ENCODE data around the gene MYO1B.

The MYO1B gene

DNA sequence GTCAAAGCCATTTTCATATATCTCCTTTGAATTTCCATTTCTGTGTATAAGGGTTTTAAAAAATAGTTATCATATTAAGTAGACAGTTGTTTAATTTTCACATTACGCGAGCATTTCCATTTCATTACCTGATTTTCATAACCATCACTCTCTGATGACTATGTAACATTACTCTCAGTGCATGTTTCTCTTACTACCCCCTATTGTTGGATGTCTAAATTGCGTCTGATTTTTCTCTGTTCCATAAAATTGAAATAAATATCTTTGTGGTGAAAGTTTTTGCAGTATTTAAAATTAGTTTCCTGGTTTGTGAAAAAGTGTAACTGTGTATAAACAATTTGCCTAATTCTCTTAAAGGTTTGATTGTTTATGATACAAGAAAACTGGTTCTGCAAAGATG lies 123.8 kb downstream of the MYO1B start:
- peak; percentile 12 for DNase-seq

DNA sequence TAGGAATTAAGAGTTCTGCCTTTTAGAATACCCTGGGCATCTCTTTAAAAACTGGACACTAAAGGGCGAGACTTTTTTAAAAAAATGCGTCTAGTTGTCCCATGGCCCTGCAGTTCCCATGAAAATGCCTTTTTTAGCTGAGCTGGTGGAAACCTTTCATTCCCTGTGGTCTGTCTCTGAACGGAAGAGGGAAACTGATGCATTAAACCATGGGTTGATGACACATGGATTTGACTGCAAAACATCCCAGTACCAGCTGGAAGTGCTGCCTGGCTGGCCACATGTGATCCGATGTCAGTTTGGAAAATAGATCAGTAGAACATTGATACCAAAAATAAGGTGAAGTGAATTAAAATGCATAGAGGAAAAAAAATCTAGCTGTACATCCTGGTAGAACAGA lies 129.2 kb downstream of the MYO1B start:
- no peak for DNase-seq

DNA sequence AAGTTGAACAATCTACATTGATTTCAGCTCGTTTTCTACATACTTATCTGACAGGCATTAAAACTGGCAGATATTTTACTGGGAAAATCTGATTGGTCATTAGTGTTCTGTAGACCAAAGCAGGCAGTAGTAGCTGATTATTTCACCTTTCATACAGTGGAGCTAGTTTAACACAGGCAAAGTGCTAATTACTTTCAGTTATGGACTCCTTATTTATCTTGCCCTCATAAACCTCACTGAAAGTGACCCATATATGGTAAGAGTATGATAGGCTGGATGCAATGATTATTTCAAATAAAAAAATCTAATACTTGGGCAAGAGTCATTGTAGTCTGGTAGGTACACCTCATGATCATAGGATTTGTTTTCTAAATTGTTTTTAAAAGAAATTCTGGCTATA lies 129.7 kb downstream of the MYO1B start:
- DNase-seq: no peak

DNA sequence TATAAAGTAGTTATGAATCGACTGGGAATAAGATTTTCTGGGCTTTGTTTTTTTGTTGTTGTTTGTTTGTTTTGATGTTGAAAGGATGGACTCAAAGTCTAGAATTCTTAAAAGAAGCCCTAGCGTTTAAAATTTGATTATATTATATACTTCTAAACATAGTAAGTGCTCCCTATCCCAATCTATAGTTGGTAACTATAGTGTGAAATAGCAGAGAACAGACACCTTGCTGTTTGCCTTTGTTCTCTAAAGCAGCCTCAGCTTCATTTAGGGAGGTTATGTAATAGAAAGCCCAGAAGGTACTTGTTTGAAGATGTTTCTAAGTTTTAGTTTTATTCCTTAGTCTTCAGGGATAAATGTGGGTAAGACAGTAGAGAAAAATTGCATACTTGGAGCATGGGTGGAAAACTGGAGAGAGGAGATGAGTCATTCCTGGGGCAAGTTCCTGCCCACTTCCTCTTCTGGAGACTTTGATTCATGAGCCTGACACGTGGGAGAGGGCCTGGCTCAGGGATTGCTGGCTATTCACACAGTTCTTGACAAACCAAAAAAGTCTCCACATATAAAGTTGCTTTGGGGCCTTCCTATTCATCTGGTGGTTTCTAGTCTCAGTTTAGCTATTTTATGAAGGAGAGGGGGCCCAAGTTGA lies 131.9 kb downstream of the MYO1B start:
- DNase-seq: peak; percentile 89

DNA sequence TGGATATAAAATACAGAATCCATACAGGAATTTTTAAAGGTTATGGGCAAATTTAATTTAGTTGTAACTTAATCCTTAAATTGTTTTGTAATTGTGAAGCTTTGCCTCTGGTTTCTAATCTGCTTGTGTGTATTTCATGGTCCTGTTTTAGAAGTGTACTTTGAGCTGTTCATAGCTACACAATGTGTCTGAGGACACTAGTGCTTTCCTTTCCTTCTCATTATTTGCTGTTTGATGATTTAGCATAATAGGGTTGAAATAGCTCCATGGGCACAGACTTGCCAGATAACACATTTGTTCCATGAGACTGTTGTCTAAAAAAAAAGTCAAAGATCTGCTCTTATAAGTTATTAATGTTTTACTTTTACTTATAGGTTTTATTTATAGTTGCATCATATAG lies 134.2 kb downstream of the MYO1B start:
- DNase-seq: no peak

DNA sequence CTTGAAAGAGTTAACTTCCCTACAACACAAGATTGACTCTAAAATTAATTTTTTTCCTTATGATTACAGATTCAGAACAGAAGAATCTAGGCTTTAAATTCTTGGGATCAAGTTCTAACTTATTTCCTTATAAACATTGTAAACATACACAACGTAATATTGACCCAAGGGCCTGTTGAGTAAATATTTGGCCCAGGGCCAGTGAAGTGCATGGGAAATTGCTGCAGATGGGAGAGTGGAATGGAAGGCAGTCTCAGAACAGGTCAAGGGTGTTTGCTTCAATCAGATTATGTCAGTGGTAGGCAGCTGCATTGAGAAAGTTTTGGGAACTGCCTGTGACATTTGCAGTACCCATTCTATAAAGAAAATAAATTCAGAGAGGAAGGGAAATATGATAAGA lies 137.6 kb downstream of the MYO1B start:
- peak; percentile 96 for DNase-seq

DNA sequence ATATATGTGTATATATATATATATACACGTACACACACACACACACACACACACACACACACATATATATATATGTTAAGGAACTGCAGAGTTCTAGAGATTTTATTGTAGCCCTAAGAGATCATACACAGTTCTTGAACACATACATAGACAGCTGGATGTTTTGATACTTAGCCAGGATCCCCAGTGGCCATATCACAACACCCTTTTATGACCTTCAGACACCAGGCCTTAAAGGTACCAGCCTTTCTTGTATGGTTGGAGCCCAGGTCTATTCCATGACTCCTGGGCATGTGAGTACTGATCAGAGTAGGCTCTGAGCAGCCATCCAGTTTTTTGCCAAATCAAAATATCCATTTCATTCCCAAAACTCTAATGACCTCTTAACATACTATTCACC lies 138.3 kb downstream of the MYO1B start:
- DNase-seq: peak; percentile 27

DNA sequence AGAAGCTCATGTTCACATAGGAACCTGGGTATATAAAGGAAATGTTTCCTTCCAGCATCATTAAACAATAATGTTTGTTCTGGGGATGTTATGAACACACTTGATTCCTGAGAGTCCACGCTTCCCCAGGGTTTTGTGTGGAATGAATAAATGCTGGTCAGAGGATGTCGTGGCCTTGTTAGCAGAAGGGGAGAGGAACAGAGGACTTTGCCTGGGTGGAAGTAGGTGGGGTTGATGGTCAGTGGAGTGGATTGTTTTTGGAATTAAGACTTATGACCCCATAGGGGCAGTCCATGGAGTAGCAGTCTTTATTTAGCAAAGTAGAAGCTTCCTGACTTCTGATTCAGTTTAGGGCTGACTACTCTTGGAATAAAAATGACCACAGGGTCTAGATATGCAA lies 139.6 kb downstream of the MYO1B start:
- peak; percentile 63 for DNase-seq

DNA sequence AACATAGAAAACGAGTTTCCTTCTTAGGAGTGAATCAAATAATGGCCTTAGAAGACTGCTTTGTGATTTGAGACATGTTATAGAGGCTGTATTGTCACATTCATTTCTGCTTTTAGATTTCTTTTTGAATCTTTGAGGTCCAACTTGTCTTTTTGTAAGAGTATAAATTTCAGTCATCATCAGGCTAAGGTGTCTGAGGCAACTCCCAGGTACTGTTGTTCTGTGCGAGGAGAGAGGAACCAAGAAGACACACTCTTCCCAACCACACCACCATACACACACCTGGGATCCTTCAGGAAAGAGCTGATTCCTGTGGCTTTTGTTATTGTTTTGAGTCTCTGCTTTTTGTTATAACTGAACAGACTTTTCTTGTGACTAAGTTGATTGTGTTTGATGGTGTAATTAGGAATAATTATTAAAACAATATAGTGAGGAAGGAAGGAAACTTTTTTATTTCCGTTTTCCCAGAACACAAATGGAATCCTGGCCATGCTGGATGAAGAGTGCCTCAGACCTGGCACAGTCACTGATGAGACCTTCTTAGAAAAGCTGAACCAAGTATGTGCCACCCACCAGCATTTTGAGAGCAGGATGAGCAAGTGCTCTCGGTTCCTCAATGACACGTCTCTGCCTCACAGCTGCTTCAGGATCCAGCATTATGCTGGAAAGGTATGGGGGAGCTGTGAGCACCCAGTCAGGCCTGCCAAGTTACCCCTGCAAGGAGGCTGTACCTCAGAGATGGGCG lies 140.4 kb downstream of the MYO1B start:
- DNase-seq: no peak

DNA sequence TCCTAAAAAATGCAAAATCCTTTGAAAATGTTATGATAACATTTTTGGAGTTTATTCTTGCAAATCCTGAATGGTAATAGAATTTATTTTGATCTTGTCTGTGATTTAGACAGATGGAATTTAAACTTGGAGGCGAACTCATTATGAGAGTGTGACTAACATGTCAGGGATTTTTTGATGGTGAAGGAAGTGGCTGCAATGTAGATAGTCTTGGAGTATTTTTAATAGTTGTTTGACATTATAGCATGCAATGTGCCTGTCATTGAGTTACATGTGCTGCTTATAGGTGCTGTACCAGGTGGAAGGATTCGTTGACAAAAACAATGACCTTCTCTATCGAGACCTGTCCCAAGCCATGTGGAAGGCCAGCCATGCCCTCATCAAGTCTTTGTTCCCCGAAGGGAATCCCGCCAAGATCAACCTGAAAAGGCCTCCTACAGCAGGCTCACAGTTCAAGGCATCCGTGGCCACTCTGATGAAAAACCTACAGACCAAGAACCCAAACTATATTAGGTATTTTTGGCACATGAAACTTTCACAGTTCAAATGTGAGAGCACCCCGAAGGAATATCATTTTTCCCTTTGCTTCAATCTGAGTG lies 141.8 kb downstream of the MYO1B start:
- DNase-seq: no peak

DNA sequence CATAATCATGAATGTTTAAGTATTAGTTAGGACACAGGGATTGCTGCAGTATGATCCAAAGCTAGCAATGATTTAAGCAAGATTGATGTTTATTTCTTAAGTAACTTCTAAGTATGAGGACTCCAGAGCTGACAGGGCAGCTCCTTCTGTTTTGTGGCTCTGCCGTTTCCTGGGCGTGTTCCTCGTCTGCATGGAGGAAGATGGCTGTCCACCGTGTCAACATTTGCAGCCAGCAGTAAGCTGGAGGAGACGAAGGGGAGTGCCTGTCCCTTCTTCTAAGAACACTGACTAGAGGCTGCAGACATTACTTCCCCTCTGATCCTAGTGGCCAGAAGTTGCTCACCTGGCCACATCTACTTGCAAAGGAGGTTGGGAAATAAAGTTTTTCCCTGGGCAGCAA lies 144.1 kb downstream of the MYO1B start:
- DNase-seq: no peak

DNA sequence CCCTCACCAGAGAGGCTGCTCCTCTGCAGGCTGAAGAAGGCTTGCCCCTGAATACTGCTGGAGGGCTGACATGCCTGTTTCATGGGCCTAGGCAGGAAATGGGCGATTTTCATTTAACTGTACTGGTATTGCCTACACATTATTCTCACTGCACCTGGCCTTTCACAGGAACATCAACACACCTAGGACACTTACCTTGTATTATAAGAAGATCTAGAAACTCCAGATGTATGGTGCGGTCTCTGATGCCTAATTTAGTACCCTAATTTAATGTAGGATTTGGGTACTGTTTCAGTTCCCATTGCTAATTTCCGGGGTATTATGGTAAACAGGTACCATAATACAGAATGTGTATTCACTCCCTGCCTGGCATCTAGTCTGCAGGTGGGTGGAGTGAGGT lies 146.0 kb downstream of the MYO1B start:
- no peak for DNase-seq

DNA sequence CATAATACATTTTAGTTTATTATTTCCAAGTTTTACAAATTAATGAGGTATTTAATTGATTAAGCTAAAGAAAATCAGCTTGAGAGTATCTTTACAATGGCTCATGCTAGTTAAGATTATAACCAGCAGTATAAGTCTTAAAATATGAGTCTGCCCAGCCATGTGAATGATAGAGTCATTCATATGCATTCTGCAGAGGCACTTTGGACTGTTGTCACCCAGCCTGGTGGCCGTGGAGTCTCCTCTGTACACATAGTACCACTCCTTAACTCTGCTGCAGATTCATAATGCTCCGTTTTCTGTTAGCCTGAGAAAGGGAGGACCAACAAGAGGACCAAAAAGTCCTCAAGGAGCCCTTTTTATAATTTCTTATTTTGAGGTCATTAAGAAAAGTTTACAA lies 148.8 kb downstream of the MYO1B start:
- DNase-seq: no peak

DNA sequence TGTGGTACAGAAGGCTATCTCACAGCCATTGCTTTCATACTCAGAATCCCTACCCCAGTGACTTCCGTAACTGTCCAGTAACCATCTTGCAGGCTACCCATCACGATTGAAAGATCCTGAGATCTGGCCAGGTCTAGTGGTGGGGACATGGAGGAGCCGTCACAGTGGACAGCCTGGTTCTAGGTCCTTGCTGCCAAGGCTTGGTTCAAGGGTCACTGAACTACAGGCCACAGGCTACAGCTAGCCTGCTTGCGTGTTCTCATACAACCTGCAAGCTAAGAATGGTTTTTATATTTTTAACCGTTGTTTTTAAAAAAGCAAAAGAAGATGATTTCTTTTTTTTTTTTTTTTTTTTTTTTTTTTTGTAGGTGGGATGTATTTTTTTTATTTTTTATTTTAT lies 151.6 kb downstream of the MYO1B start:
- DNase-seq: no peak

DNA sequence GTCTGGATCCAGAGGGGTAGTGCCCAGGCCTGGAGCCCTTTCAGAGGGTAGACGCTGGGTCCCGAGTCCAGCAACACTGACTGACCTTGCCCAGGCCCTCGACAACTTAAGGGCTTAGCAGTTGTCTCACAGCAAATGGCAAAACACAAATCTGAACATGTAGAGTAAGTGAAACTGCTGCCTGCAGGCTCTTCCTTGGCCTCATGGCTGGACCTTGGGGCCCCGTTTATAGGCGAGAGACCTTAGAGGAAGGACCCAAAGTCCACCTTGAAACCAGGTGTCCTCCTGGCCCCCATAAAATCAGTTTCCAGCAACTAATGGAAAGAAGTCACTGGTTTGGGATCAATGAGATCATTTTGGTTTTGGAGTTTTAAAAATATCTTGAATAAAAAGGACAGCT lies 154.4 kb downstream of the MYO1B start:
- no peak for DNase-seq

DNA sequence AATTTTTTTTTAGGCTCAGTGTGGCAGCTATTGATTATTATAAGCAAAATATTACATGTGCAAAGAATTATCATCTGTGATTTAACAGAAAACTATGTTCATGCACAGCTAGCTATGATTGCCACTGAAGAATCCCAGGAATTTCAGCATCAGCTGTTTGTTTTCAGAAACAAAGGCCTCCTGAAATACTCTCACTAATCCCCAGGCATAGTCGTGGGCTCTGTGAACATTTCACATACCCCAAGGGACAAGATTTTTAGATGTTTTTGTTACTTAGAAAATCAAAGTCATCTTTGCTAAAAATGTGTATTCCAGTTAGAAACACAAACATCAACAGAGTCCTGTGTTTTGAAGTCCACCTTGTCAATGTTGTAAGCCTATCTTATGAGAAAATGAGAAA lies 156.1 kb downstream of the MYO1B start:
- DNase-seq: no peak

DNA sequence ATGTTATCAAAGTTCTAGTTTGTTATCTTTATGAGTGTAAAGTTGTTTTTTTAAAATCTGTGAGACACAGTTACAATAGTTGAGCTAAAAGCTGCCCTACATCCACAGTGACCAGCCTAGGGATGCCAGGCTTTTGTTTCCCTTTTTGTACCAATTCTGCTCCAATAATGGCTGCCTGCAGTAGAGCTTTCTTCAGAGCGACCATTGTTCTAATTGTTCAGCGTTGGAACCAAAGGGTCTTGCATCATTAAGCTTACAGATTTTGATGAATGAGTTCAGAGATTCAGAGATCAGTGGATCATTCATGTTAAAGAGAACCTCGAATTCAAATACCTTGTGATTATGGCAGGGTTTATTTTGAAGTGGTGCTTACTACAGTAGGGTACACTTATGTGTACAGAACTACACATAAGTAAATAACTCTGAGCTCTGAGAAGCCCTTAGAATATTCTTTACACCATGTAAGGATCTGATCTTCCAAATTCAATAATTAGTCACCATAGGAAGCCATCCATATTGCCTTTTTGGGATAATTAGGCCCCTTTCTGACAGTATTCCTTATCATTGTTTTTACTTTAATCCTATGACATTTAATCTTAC lies 157.9 kb downstream of the MYO1B start:
- DNase-seq: peak; percentile 22

DNA sequence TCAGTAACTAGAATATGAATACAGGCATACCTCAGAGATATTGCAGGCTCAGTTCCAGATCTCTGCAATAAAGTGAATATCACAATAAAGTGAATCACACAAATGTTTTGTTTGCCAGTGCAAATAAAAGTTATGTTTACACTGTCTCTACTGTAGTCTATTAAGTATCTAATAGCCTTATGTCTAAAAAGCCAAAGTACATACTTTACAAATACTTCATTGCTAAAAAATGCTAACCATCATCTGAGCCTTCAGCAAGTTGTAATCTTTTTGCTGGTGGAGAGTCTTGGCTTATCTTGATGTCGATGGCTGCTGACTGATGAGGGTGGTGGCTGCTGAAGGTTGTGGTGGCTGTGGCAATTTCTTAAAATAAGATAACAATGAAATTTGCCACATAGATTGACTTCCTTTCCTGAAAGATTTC lies 159.4 kb downstream of the MYO1B start:
- DNase-seq: no peak

DNA sequence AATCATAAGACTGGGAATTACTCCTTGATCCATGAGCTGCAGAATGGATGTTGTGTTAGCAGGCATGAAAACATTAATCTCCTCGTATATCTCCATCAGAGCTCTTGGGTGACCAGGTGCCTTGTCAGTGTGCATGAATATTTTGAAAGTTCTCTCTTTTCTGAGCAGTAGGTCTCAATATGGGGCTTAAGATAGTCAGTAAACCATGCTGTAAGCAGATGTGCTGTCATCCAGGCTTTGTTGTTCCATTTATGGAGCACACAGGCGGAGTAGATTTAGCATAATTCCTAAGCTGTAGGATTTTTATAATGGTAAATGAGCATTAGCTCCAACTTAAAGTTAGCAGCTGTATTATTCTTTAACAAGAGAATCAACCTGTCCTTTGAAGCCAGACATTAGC lies 160.3 kb downstream of the MYO1B start:
- DNase-seq: no peak

DNA sequence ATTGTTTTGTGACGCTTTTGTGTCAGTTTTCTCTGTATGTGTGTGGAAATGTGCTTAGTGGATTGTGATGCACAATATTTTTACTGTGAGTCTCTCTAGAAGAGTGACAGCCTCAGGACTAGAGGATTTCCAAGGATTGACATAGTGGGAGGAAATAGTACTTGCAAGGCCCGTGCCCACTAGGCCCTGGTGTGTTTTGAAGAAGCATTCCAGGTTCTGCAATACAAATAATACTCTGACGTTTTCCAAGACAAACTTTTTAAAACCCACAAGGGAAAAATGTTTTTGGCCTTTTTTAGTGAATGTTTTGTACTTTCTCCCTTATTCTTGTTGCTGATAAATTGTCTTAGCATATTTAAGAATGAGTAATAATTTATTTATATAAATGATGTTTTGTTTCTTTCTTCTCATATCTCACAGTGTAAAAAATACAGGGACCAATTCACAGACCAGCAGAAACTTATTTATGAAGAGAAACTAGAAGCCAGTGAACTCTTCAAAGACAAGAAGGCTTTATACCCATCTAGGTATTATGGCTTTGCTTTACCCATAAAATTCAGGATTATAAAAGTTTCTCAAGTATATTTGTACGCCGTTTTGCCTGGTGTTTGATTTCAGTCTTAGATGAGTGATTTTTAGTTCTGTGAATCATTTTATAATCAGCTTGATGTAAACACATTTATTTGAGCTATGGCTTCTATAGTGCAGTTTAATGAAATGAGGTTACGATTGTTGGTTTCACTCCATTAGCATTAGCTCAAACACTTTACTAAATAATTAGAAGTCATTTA lies 165.6 kb downstream of the MYO1B start:
- no peak for DNase-seq

DNA sequence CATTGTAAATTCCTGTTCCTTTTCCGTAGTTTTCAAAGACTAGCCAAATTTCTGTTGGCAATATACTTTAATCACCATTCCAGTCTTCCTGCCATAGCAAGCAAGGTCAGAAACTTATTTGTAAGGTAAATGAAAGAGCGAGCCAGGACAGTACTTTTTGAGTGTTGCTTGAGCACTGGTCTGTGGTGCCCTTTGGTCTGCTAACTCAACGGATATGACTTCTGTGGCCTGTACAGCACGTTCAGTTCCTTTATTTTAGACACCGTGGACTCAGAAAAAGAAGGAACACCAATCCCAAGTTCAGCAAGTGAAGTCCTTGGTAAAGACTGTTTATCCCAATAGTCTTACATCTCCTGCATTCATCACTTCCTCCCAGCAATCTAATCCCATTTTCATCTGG lies 166.3 kb downstream of the MYO1B start:
- no peak for DNase-seq

DNA sequence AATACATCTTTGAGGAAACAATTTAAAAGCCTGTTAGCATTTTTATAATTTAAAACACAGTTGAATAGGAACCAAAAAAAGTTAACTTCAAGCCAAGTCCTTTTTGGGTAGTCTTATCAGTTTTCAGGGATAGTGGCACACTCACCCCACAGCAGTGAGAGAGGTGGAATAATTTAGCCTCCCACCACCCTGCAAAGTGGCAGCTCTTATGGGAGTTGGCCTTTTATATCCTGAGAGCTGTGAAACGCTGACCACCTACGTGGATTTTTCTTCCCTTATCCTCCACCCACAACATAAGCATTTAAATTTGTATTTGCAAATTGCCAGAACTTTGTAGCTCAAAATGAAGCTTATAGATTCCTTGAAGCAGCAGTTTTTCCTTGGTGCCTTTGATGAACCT lies 167.1 kb downstream of the MYO1B start:
- DNase-seq: no peak

DNA sequence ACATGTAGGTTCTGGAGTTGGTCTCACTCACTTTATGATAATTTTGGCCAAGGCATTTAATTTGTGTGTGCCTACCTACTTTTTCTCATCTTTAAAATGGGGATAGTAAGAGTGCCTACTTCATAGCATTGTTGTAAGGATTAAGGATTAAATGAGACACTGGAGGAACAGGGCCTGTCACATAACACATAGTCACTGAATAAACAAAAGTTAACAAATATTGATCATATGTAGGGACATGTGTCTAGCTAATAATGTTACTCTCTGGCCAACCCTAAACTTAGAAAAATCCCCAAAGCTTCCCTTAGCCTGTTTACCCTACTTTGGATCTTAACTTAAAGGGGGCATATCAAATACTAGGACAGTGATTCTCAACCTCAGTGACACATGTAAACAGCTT lies 169.9 kb downstream of the MYO1B start:
- DNase-seq: peak; percentile 28
